Colonic mucosa (tissue), 4 donors: ENCODE results near the gene BEAN1. TPM values are rescaled to one million over a fixed set of nuclear protein-coding genes. Genes with fewer than 3 reads are reported as not detected.
A peak's percentile ranks its signal among the peaks of the same experiment; 100 is the strongest.

Source experiments
- DNase-seq: peaks from one replicate; pipeline ENCODE4 v3.0.0-alpha.2; 2020
- H3K27ac ChIP-seq: fragments of 200-600 bp; one replicate; pipeline ENCODE4 v1.8.0; 2021
- H3K27me3 ChIP-seq: fragments of 200-600 bp; one replicate; pipeline ENCODE4 v1.8.0; 2021
- H3K36me3 ChIP-seq: fragments of 200-600 bp; one replicate; pipeline ENCODE4 v1.8.0; 2021
- H3K4me1 ChIP-seq: fragments of 200-600 bp; one replicate; pipeline ENCODE4 v1.8.0; 2021; ENCODE audit warnings: mild to moderate bottlenecking
- H3K4me3 ChIP-seq: fragments of 200-600 bp; one replicate; pipeline ENCODE4 v1.8.0; 2021
- H3K9ac ChIP-seq, 2 donors: one replicate each; pipeline ENCODE4 v1.7.0; 2013; ENCODE audit warnings: control low read depth in 2 of 2, low read depth in 2 of 2, low read length in 2 of 2
- H3K9me3 ChIP-seq: fragments of 200-600 bp; one replicate; pipeline ENCODE4 v1.8.0; 2021
- intact Hi-C: fragments of 100-400 bp; cut with DNase I; formaldehyde crosslinking; loops from one replicate; pipeline ENCODE4 v1.14.1; 2022
- total RNA-seq, 2 donors: library from RNA; stranded (reverse); fragmentation: NEBNext Ultra II Directional in 1 of 2; extraction: Animal tissue kit (Norgen Biotek cat#: 25700) in 1 of 2; gene quantifications; one replicate each; pipeline ENCODE4 v1.2.1, GENCODE V29; 2021
- TF ChIP-seq, protein P1 (sequence below): fragments of 200-600 bp; IDR thresholded peaks from one replicate; pipeline ENCODE4 v1.8.0; 2022; ENCODE audit warnings: antibody characterized with exemption, mild to moderate bottlenecking
- donor health status: healthy.
- donor health status: DM: no; HTN: no; CAD: no.
- donor health status: DM: no; HTN: no; CAD: no.

The BEAN1 gene
- total RNA-seq, 2 donors from 2014 or later: 0.32 TPM; not detected in 1

DNA sequence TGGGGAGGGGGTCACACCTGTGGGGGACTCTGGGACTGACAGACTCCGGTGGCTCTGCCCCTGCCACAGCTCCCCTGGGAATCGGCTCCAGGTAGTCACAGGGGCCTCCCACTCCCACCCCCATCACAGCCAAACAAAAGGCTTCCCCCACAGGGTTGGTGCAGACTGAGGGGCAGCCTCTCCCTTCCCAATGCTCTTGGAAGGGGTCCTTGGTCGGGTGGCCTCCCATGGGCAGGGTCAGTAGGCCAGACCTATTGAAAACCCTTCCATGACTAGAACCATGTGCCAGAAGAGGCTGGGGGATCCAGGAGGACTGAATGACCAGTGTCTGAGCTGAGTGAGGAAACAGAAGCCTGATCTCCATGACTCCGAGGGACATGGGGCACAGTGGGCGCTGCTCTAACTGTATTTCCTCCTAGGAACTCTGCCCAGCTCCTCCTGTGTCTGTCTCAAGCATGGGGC is 94.2 kb downstream of the BEAN1 start:
- Histone ChIP-seq H3K9me3 (no peaks in the 10 kb centered on the region), H3K4me1 (peaks cover 16% of the 10 kb centered on the region), H3K9ac (peak overlapping the region in 1 of 2 donors; percentile 38), H3K27ac (peak overlapping the region; percentile 73), H3K27me3 (no peaks in the 10 kb centered on the region), H3K4me3 (no peak overlapping the region), H3K36me3 (no peaks in the 10 kb centered on the region)
- TF ChIP-seq, protein P1, sequence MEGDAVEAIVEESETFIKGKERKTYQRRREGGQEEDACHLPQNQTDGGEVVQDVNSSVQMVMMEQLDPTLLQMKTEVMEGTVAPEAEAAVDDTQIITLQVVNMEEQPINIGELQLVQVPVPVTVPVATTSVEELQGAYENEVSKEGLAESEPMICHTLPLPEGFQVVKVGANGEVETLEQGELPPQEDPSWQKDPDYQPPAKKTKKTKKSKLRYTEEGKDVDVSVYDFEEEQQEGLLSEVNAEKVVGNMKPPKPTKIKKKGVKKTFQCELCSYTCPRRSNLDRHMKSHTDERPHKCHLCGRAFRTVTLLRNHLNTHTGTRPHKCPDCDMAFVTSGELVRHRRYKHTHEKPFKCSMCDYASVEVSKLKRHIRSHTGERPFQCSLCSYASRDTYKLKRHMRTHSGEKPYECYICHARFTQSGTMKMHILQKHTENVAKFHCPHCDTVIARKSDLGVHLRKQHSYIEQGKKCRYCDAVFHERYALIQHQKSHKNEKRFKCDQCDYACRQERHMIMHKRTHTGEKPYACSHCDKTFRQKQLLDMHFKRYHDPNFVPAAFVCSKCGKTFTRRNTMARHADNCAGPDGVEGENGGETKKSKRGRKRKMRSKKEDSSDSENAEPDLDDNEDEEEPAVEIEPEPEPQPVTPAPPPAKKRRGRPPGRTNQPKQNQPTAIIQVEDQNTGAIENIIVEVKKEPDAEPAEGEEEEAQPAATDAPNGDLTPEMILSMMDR: no peak
- DNase-seq: no peak
- intact Hi-C loops: no loop called here

DNA sequence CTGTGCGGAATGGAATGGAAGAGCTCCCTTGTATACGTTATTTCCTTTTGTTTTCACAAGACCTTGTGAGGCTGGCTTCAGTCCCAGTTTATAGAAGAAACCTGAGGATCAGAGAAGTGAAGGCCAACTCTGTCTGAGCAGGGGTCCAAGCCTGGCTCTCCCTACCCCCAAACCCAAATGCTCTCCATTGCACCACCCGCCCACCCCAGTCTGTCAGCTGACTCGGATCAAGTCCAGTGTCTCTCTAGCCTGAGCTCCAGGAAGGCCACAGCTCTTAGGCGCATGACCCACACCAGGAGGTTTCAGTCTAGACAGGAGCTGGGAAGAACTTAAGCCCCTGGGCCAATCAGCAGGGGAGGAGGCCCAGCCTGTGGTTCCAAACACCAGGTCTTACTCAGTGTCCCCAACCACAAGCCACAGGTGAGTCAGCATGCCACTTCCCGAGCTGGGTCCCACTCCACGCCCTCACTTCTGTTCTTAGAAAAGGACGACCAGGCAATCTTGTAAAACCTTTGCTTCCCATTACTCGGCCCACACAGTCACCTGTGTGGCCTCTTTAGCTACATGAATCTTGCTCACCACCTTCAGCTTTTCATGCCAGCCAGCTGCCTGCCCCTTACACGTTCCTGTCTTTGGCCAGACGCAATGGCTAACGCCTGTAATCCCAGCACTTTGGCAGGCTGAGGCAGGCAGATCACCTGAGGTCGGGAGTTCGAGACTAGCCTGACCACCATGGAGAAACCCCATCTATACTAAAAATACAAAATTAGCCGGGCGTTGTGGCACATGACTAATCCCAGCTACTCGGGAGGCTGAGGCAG is 95.1 kb downstream of the BEAN1 start:
- peaks cover 11% of the 10 kb centered on the region for H3K4me1 ChIP-seq
- no peak overlapping the region for H3K4me3 ChIP-seq
- no peaks in the 10 kb centered on the region for H3K9me3 ChIP-seq
- DNase-seq: peak; percentile 57
- H3K27me3 ChIP-seq: no peaks in the 10 kb centered on the region
- peak overlapping the region in 1 of 2 donors; percentile 38 for H3K9ac ChIP-seq
- TF ChIP-seq, protein P1: no peak
- no peaks in the 10 kb centered on the region for H3K36me3 ChIP-seq
- intact Hi-C loops: no loop called here
- H3K27ac ChIP-seq: peak overlapping the region; percentile 73

DNA sequence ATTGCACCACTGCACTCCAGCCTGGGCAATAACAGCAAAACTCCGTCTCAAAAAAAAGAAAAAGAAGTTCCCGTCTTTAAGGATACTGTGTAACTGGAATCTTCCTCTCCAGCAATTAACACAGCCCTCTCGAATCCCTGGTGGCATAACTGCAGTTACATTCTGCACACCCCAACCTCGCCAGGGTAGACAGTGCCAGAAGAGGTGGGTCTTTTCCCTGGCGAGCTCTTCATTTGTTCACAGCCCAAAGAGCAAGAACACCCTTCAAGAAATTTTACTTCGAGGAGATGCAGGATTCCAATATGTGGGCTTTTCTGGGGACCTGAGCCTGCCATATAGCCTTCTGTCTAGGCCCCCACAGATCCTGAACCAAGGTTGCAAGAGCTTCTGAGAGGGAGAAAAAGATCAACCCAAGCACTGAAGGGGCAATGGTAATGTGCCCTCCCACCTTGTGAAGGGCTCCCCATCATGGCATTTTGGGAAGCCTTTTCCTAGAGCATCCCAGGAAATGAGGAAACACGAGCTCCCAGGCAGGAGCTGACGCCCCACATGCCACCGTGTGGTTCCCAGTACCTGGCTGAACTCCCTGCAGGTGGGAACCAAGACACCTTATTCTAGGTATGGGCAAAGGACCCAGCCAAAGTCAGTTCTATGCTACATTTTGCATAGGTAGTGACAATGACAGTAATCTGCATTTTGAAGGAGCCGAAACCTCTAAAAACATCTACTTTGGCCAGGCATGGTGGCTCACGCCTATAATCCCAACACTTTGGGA is 95.9 kb downstream of the BEAN1 start:
- intact Hi-C loops: no loop called here
- no peak overlapping the region for H3K9ac ChIP-seq
- TF ChIP-seq, protein P1: no peak
- no peak for DNase-seq
- H3K4me3 ChIP-seq: no peak overlapping the region
- no peaks in the 10 kb centered on the region for H3K36me3 ChIP-seq
- H3K27me3 ChIP-seq: no peaks in the 10 kb centered on the region
- H3K9me3 ChIP-seq: no peaks in the 10 kb centered on the region
- peak overlapping the region; percentile 73 for H3K27ac ChIP-seq
- peaks cover 2% of the 10 kb centered on the region for H3K4me1 ChIP-seq

DNA sequence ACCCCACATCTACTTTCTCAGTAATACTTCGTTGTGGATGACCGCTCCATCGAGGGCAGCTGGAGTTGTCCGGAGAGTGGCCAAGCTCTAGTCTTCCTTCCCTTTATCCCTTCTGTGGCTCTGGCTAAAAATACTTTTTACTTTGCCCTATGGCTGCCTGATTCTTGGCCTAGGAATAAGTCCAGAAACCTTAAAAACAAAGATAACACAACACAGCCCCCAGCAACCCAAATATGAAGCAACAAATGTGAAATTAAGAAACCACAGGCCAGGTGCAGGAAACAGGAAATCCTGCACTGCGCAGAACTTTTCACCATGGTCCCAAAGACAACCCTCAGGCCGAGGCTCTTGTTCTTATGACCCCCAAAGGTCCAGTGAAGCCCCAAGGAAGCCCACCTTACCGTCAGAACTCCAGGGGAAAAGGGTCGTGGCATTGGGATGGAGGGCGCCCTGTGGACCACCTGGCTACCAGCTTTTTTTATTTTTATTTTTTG is 96.8 kb downstream of the BEAN1 start:
- H3K36me3 ChIP-seq: no peaks in the 10 kb centered on the region
- intact Hi-C loops: no loop called here
- H3K27me3 ChIP-seq: no peaks in the 10 kb centered on the region
- H3K9me3 ChIP-seq: no peaks in the 10 kb centered on the region
- H3K4me3 ChIP-seq: no peak overlapping the region
- H3K9ac ChIP-seq: no peak overlapping the region
- no peaks in the 10 kb centered on the region for H3K4me1 ChIP-seq
- H3K27ac ChIP-seq: peak overlapping the region; percentile 73
- DNase-seq: no peak
- TF ChIP-seq, protein P1: no peak

DNA sequence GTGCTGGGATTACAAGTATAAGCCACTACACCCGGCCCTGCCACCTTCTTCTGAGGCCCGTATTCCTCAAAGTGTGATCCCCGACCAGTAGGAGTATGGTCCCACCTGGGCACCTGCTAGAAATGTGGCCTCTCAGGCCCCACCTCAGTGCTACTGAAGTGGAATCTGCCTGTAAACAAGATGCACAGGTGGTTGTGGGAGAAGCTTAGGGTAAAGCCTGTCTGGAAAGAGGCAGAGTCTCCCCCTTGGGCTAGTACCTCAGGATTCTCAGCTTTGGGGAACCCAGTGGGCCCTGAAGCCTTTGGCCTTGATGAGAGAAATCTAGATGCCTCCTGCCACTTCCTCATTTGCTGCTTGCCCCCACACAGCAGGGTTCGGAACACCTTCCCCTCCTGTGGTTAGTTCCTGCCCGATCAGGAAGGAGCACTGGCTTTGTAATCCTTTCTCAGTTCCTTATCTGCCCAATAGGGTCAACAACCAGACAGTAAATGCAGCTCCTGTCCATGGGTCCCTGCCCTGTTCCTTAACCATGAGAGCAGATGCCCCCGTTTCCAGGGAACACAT is 97.6 kb downstream of the BEAN1 start:
- H3K36me3 ChIP-seq: no peaks in the 10 kb centered on the region
- peak overlapping the region; percentile 0 to 26 for H3K9ac ChIP-seq
- no peaks in the 10 kb centered on the region for H3K9me3 ChIP-seq
- H3K27ac ChIP-seq: peak overlapping the region; percentile 73
- H3K27me3 ChIP-seq: no peaks in the 10 kb centered on the region
- no peak overlapping the region for H3K4me3 ChIP-seq
- intact Hi-C loops: no loop called here
- TF ChIP-seq, protein P1: no peak
- DNase-seq: peak; percentile 49
- H3K4me1 ChIP-seq: no peaks in the 10 kb centered on the region
